HepG2 (cell line): Measurements from ENCODE around the gene MLLT11. TPM values are rescaled to one million over a fixed set of nuclear protein-coding genes. Genes with fewer than 3 reads are reported as not detected.

ENCODE experiments used
- ATAC-seq: fragments of 200-7000 bp; cut with Tn5 transposase; 3 replicates; pipeline ENCODE4 v1.9.1; 2020; ENCODE audit warnings: mild to moderate bottlenecking, moderate library complexity
- BruUV-seq: library from RNA; stranded (reverse); fragments of 400-500 nt; replicated peaks from 2 replicates; lab custom pipeline; 2021; lab: Mats Ljungman, UMichigan
- CTCF ChIA-PET: fragments of 300-600 bp; formaldehyde crosslinking; extraction: SDS; loops from one replicate; lab custom pipeline; 2021; ENCODE audit warnings: low total read pairs, inconsistent platforms, low intra/inter-chr PET ratio; lab: Yijun Ruan, JAX
- POLR2A ChIA-PET: fragments of 350-600 bp; sonication (Branson Sonifier 250); formaldehyde crosslinking; loops from one replicate; lab custom pipeline; 2020; ENCODE audit warnings: antibody characterized with exemption, inconsistent platforms; lab: Yijun Ruan, JAX
- DNase-seq: peaks from one replicate; pipeline ENCODE4 v3.0.0-alpha.2; 2015; ENCODE audit warnings: low spot score
- FAIRE-seq: peaks from 3 replicates; lab custom pipeline; 2011; peaks lifted over from hg19 to GRCh38; lab: Jason Lieb, UNC
- H2AFZ ChIP-seq: one replicate; pipeline ENCODE4 v1.6.1; 2011; ENCODE audit warnings: low read length, inconsistent platforms
- H3K27ac ChIP-seq: fragments of 300-600 bp; 3 replicates; pipeline ENCODE4 v1.8.0; 2011; ENCODE audit warnings: mixed run types, mild to moderate bottlenecking, mixed read lengths, low read length, inconsistent platforms; ENCODE audit not compliant: insufficient read depth; ENCODE audit errors: extremely low read length
- H3K27me3 ChIP-seq, 2 experiments: fragments of 200-600 bp in 1 of 2; 2 replicates in 1 of 2; 3 replicates in 1 of 2; pipeline versions ENCODE4 v1.6.0 to v1.8.0; 2011; ENCODE audit warnings: low read length in 2 of 2, mild to moderate bottlenecking in 2 of 2, moderate library complexity in 2 of 2, inconsistent platforms in 1 of 2; ENCODE audit not compliant: insufficient read depth in 2 of 2, control insufficient read depth in 1 of 2
- H3K36me3 ChIP-seq, 2 experiments: fragments of 200-600 bp in 1 of 2; replicated peaks in 1 of 2; 2 replicates in 1 of 2; 3 replicates in 1 of 2; pipeline versions ENCODE4 v1.5.1 to v1.8.0; 2011; ENCODE audit warnings: low read length in 2 of 2, inconsistent platforms in 1 of 2; ENCODE audit not compliant: insufficient read depth in 2 of 2, control insufficient read depth in 1 of 2
- H3K4me1 ChIP-seq: 2 replicates; pipeline ENCODE4 v1.5.1; 2012; ENCODE audit warnings: low read length, inconsistent platforms; ENCODE audit not compliant: insufficient read depth
- H3K4me2 ChIP-seq: 2 replicates; pipeline ENCODE4 v1.6.0; 2011; ENCODE audit warnings: low read depth, low read length, inconsistent platforms
- H3K4me3 ChIP-seq, 3 experiments: fragments of 200-600 bp in 1 of 3; sonication (generic), shearing (Covaris generic) in 1 of 3; replicated peaks in 1 of 3; 2 replicates each; pipeline ENCODE4 v1.5.1; 2011 to 2016; ENCODE audit warnings: low read length in 3 of 3, inconsistent platforms in 2 of 3, low read depth in 2 of 3, mild to moderate bottlenecking in 2 of 3, control low read depth in 1 of 3, mixed read lengths in 1 of 3; ENCODE audit not compliant: insufficient read depth in 1 of 3
- H3K79me2 ChIP-seq: one replicate; pipeline ENCODE4 v1.6.1; 2011; ENCODE audit warnings: low read length, inconsistent platforms; ENCODE audit not compliant: insufficient read depth
- H3K9ac ChIP-seq: 2 replicates; pipeline ENCODE4 v1.6.0; 2011; ENCODE audit warnings: mild to moderate bottlenecking, low read depth, low read length, inconsistent platforms; ENCODE audit not compliant: insufficient read depth
- H3K9me3 ChIP-seq: 2 replicates; pipeline ENCODE4 v1.5.1; 2012; ENCODE audit warnings: mild to moderate bottlenecking, low read length
- H4K20me1 ChIP-seq: 2 replicates; pipeline ENCODE4 v1.6.0; 2011; ENCODE audit warnings: inconsistent platforms, mild to moderate bottlenecking, low read length, moderate library complexity; ENCODE audit not compliant: insufficient read depth
- CERS6 ChIP-seq: sonication (generic); formaldehyde crosslinking; IDR thresholded peaks from 2 replicates; pipeline ENCODE4 v1.5.0; 2020; ENCODE audit warnings: missing genetic modification reagents
- EHMT2 ChIP-seq: fragments of 200-600 bp; sonication (generic); IDR thresholded peaks from 2 replicates; pipeline ENCODE4 v1.7.0; 2017; ENCODE audit warnings: antibody characterized with exemption, low read depth, low read length, borderline replicate concordance
- ZBTB1 ChIP-seq: sonication (generic); formaldehyde crosslinking; IDR thresholded peaks from 2 replicates; pipeline ENCODE4 v1.4.0; 2020; ENCODE audit warnings: missing genetic modification reagents, borderline replicate concordance
- ZBTB38 ChIP-seq: sonication (generic); formaldehyde crosslinking; IDR thresholded peaks from 2 replicates; pipeline ENCODE4 v1.5.1; 2020; ENCODE audit warnings: mild to moderate bottlenecking, missing genetic modification reagents
- WGBS: methylation state at CpG from one replicate; pipeline ENCODE4 v1.1.6; 2017; ENCODE audit warnings: low lambda C conversion rate; 5-methylcytosine and 5-hydroxymethylcytosine counted together
- in situ Hi-C: cut with HindIII; loops from 2 replicates; pipeline ENCODE4 v1.10.0; 2017; ENCODE audit warnings: low pct_unique_long_range_greater_than_20kb; ENCODE audit not compliant: extremely low pct_ligation_motif_present
- intact Hi-C: fragments of 100-400 bp; cut with micrococcal nuclease; formaldehyde crosslinking; loops from one replicate; pipeline ENCODE4 v1.10.0; 2022; ENCODE audit not compliant: unreplicated experiment
- polyA plus RNA-seq, 8 experiments: library from polyadenylated mRNA; depleted of rRNA in 3 of 8; stranded (reverse) in 7 of 8; unstranded in 1 of 8; fragments of >200 nt; fragmentation: Illumina TruSeq in 4 of 8; extraction: Trizol in 4 of 8; gene quantifications; 2 replicates each; pipeline versions ENCODE4 v1.2.1 to v1.2.3, GENCODE V29; 2011 to 2016; ENCODE audit warnings: low read depth in 4 of 8, missing spikeins in 1 of 8, mixed read lengths in 1 of 8; ENCODE audit not compliant: insufficient read depth in 1 of 8
- total RNA-seq, 5 experiments: library from RNA; depleted of rRNA; stranded (reverse); fragments of >200 nt; fragmentation: Illumina TruSeq; extraction: Trizol; gene quantifications; 2 replicates each; pipeline ENCODE4 v1.2.3, GENCODE V29; 2016; ENCODE audit warnings: low read depth in 1 of 5

Gene MLLT11
- total and polyA plus RNA-seq, 2 of the 13 experiments (the other 11 are each of a cell fraction or from before 2014, with no cell fraction given), result 0.21 to 0.22 TPM

GRCh38 chr1:151055581-151055980 lies 4.6 kb upstream of the MLLT11 start:
- TF ChIP-seq CERS6 (CRISPR knock-in tag) (no peak), ZBTB1 (CRISPR knock-in tag) (no peak), ZBTB38 (no peak)
- H3K4me1 ChIP-seq, result peaks cover 58% of the 10 kb centered on the region
- no peaks in the 10 kb centered on the region for H4K20me1 ChIP-seq
- H3K79me2 ChIP-seq, result peaks cover 19% of the 10 kb centered on the region
- no peak overlapping the region for H3K4me3 ChIP-seq
- no peaks in the 10 kb centered on the region for H3K9me3 ChIP-seq
- intact Hi-C loops, result no loop called here
- 100% methylated on average over 1 of the region's 2 CpGs for WGBS
- in situ Hi-C loops, result no loop called here
- no peak overlapping the region for H3K9ac ChIP-seq
- no peak for DNase-seq
- H3K27me3 ChIP-seq, result no peaks in the 10 kb centered on the region
- no peak for ATAC-seq
- H3K36me3 ChIP-seq, result peaks cover 13 to 34% of the 10 kb centered on the region in 2 experiments
- no TSS peak for BruUV-seq
- POLR2A ChIA-PET, result interaction anchor here (0.6 to 1.2 kb wide), 2 partner anchors 9 to 49 kb away, joined by 3 read pairs; partner anchors contain the start of gene MINDY1
- no peak overlapping the region for H3K4me2 ChIP-seq
- CTCF ChIA-PET, result no interaction called here
- no peak overlapping the region for H3K27ac ChIP-seq
- FAIRE-seq, result no peak
- no peak overlapping the region for H2AFZ ChIP-seq

DNA sequence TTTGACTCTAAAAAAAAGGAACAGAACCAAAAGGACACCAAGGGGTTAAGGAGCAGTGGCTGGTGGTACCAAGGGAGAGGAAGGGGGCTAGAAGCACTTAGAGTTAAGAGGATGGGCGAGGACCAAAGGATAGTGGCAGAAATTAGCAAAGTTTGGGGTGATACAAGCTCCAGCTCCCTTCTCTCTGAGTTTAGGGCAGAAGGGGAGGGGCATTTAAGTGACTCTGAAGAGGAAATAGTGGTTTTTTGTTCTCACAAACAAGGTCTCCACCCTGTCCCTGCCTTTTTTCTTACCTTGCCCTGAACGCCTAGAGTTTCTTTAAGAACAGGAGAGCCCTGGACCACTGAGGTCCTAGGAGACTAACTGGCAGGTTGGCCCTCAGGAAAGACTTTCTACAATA lies 4.0 kb upstream of the MLLT11 start:
- CTCF ChIA-PET, result no interaction called here
- peaks cover 13 to 34% of the 10 kb centered on the region in 2 experiments for H3K36me3 ChIP-seq
- POLR2A ChIA-PET, result no interaction called here
- 73% methylated on average over 2 of the region's 2 CpGs for WGBS
- no peak overlapping the region for H3K4me3 ChIP-seq
- 0 out of 5 replicates have a peak, but pooled peaks cover 0 to 3% of the 10 kb centered on the region in 2 experiments for H3K27me3 ChIP-seq
- no peak overlapping the region for H2AFZ ChIP-seq
- peaks cover 56% of the 10 kb centered on the region for H3K4me1 ChIP-seq
- DNase-seq (no peak), ATAC-seq (no peak), FAIRE-seq (no peak)
- H3K27ac ChIP-seq, result no peak overlapping the region
- H3K9me3 ChIP-seq, result no peaks in the 10 kb centered on the region
- no peak for TF ChIP-seq EHMT2
- intact Hi-C loops (no loop called here), in situ Hi-C loops (no loop called here)
- BruUV-seq, result no TSS peak
- H3K79me2 ChIP-seq, result peaks cover 19% of the 10 kb centered on the region
- no peak overlapping the region for H3K4me2 ChIP-seq
- H3K9ac ChIP-seq, result no peak overlapping the region
- no peaks in the 10 kb centered on the region for H4K20me1 ChIP-seq
